K562 (cell line): ENCODE data around the gene CRB2. TPM values are rescaled to one million over a fixed set of nuclear protein-coding genes. Genes with fewer than 3 reads are reported as not detected.

Experiments
- ATAC-seq: fragments of 200-7000 bp; cut with Tn5 transposase; 3 replicates; pipeline ENCODE4 v1.9.1; 2020; ENCODE audit warnings: moderate library complexity
- BruUV-seq: library from RNA; stranded (reverse); fragments of 400-500 nt; replicated peaks from 2 replicates; lab custom pipeline; 2021; lab: Mats Ljungman, UMichigan
- CTCF ChIA-PET: fragments of 300-600 bp; formaldehyde crosslinking; extraction: SDS; loops from one replicate; lab custom pipeline; 2021; ENCODE audit warnings: low intra/inter-chr PET ratio; lab: Yijun Ruan, JAX
- POLR2A ChIA-PET: fragments of 300-600, 350-650 bp; sonication (Branson Sonifier 250); formaldehyde crosslinking; extraction: SDS; loops from one replicate; lab custom pipeline; 2021; ENCODE audit warnings: antibody characterized with exemption, inconsistent platforms; lab: Yijun Ruan, JAX
- DNase-seq, 4 experiments: peaks; one replicate each; pipeline versions ENCODE4 v3.0.0 to v3.0.0-alpha.2; 2011 to 2018; ENCODE audit warnings: low spot score in 3 of 4, mixed read lengths in 3 of 4; ENCODE audit errors: extremely low read depth in 1 of 4
- FAIRE-seq: peaks from 2 replicates; lab custom pipeline; 2011; peaks lifted over from hg19 to GRCh38; lab: Jason Lieb, UNC
- H2AFZ ChIP-seq: 2 replicates; pipeline ENCODE4 v1.6.0; 2011; ENCODE audit warnings: low read depth, low read length, control low read depth, inconsistent platforms
- H3K27ac ChIP-seq: fragments of 200-600 bp; 3 replicates; pipeline ENCODE4 v1.8.0; 2011; ENCODE audit warnings: low read depth, mild to moderate bottlenecking, control low read depth, inconsistent platforms, low read length, moderate library complexity, mixed read lengths; ENCODE audit errors: extremely low read depth
- H3K27me3 ChIP-seq, 2 experiments: fragments of 300-600 bp in 1 of 2; 2 replicates in 1 of 2; 3 replicates in 1 of 2; pipeline versions ENCODE4 v1.6.0 to v1.8.0; 2011; ENCODE audit warnings: inconsistent platforms in 2 of 2, low read length in 2 of 2, mild to moderate bottlenecking in 1 of 2, mixed read lengths in 1 of 2, moderate library complexity in 1 of 2; ENCODE audit not compliant: control insufficient read depth in 2 of 2, insufficient read depth in 2 of 2
- H3K36me3 ChIP-seq: fragments of 300-600 bp; 3 replicates; pipeline ENCODE4 v1.8.0; 2011; ENCODE audit warnings: mild to moderate bottlenecking, low read length, inconsistent platforms; ENCODE audit not compliant: control insufficient read depth, insufficient read depth
- H3K4me1 ChIP-seq, 2 experiments: fragments of 200-600 bp in 1 of 2; replicated peaks in 1 of 2; 2 replicates in 1 of 2; 3 replicates in 1 of 2; pipeline versions ENCODE4 v1.5.1 to v1.8.0; 2011; ENCODE audit warnings: inconsistent platforms in 2 of 2, low read length in 2 of 2, mild to moderate bottlenecking in 1 of 2, mixed read lengths in 1 of 2, moderate library complexity in 1 of 2; ENCODE audit not compliant: control insufficient read depth in 2 of 2, insufficient read depth in 2 of 2
- H3K4me2 ChIP-seq: 2 replicates; pipeline ENCODE4 v1.6.1; 2011; ENCODE audit warnings: low read length, control low read depth, inconsistent platforms, mixed read lengths; ENCODE audit not compliant: insufficient read depth
- H3K4me3 ChIP-seq: fragments of 200-600 bp; sonication (generic), shearing (Covaris generic); 2 replicates; pipeline ENCODE4 v1.5.1; 2016; ENCODE audit warnings: control low read depth, inconsistent platforms
- H3K79me2 ChIP-seq: fragments of 200-600 bp; 3 replicates; pipeline ENCODE4 v1.8.0; 2011; ENCODE audit warnings: low read length, inconsistent platforms; ENCODE audit not compliant: control insufficient read depth, insufficient read depth
- H3K9ac ChIP-seq, 2 experiments: 2 replicates each; pipeline versions ENCODE4 v1.6.0 to v1.6.1; 2011; ENCODE audit warnings: low read depth in 2 of 2, low read length in 2 of 2, control low read depth in 1 of 2, inconsistent platforms in 1 of 2, mild to moderate bottlenecking in 1 of 2, mixed read lengths in 1 of 2; ENCODE audit not compliant: insufficient read depth in 1 of 2
- H3K9me1 ChIP-seq: one replicate; pipeline ENCODE4 v1.6.0; 2011; ENCODE audit warnings: inconsistent platforms, mild to moderate bottlenecking, low read length, moderate library complexity; ENCODE audit not compliant: control insufficient read depth, insufficient read depth
- H3K9me3 ChIP-seq: replicated peaks from 2 replicates; pipeline ENCODE4 v1.5.1; 2011; ENCODE audit warnings: low read depth, low read length, inconsistent platforms; ENCODE audit not compliant: control insufficient read depth, insufficient read depth
- H4K20me1 ChIP-seq: replicated peaks from 2 replicates; pipeline ENCODE4 v1.6.1; 2011; ENCODE audit warnings: low read length, inconsistent platforms, mixed read lengths; ENCODE audit not compliant: control insufficient read depth, insufficient read depth
- BCL6 ChIP-seq: fragments of 250-450 bp; sonication (Bioruptor Pico); IDR thresholded peaks from 2 replicates; pipeline ENCODE4 v1.4.0; 2020
- BRF1 ChIP-seq: IDR thresholded peaks from 3 replicates; pipeline ENCODE4 v1.6.1; 2011; ENCODE audit warnings: borderline replicate concordance, mild to moderate bottlenecking; ENCODE audit not compliant: insufficient read length; ENCODE audit errors: extremely low read depth
- EP300 ChIP-seq: IDR thresholded peaks from 2 replicates; pipeline ENCODE4 v1.6.1; 2012; ENCODE audit warnings: low read length, improper control_type of control experiment
- FOXK1 ChIP-seq: sonication (generic); formaldehyde crosslinking; IDR thresholded peaks from 2 replicates; pipeline ENCODE4 v1.8.0; 2022; ENCODE audit warnings: missing genetic modification reagents, mild to moderate bottlenecking, borderline replicate concordance
- GTF2A2 ChIP-seq: IDR thresholded peaks from 2 replicates; pipeline ENCODE4 v1.6.1; 2016; ENCODE audit warnings: mild to moderate bottlenecking, missing genetic modification characterization, missing compliant biosample characterization
- HDAC6 ChIP-seq: IDR thresholded peaks from 2 replicates; pipeline ENCODE4 v1.6.1; 2012; ENCODE audit warnings: low read depth, mild to moderate bottlenecking, control low read depth, inconsistent platforms, low read length, moderate library complexity
- KAT2B ChIP-seq: IDR thresholded peaks from one replicate; pipeline ENCODE4 v1.6.1; 2012; ENCODE audit warnings: low read depth, mild to moderate bottlenecking, control low read depth, inconsistent platforms, low read length, moderate library complexity
- KLF13 ChIP-seq: fragments of 450-650 bp; IDR thresholded peaks from 2 replicates; pipeline ENCODE4 v1.6.1; 2016; ENCODE audit warnings: missing genetic modification characterization, low read depth, mild to moderate bottlenecking, missing compliant biosample characterization, moderate library complexity, borderline replicate concordance
- KLF16 ChIP-seq: IDR thresholded peaks from 2 replicates; pipeline ENCODE4 v1.6.1; 2016; ENCODE audit warnings: antibody characterized with exemption
- MAFF ChIP-seq: IDR thresholded peaks from 2 replicates; pipeline ENCODE4 v1.6.1; 2012; ENCODE audit warnings: low read length, improper control_type of control experiment
- NCOA6 ChIP-seq: fragments of 450-650 bp; IDR thresholded peaks from 2 replicates; pipeline ENCODE4 v1.6.1; 2017; ENCODE audit warnings: mild to moderate bottlenecking
- SAFB ChIP-seq: fragments of 200-400 bp; formaldehyde crosslinking; IDR thresholded peaks from 2 replicates; pipeline ENCODE4 v1.6.1; 2017; ENCODE audit warnings: low read depth, low read length, borderline replicate concordance
- TAF1 ChIP-seq: IDR thresholded peaks from 2 replicates; pipeline ENCODE4 v1.6.1; 2011; ENCODE audit warnings: mild to moderate bottlenecking, low read length, moderate library complexity; ENCODE audit not compliant: insufficient read depth, control insufficient read depth, severe bottlenecking; ENCODE audit errors: extremely low read depth
- TAF7 ChIP-seq: fragments of 450-650 bp; IDR thresholded peaks from 2 replicates; pipeline ENCODE4 v1.6.1; 2016; ENCODE audit warnings: missing genetic modification characterization, missing compliant biosample characterization
- THRAP3 ChIP-seq: fragments of 450-650 bp; IDR thresholded peaks from 2 replicates; pipeline ENCODE4 v1.6.1; 2016; ENCODE audit warnings: mild to moderate bottlenecking, inconsistent platforms, borderline replicate concordance
- TOE1 ChIP-seq, 2 experiments: fragments of 450-650 bp in 1 of 2; sonication (generic) in 1 of 2; formaldehyde crosslinking in 1 of 2; IDR thresholded peaks; 2 replicates each; pipeline versions ENCODE4 v1.7.1 to v1.8.0; 2016 to 2022; ENCODE audit warnings: borderline replicate concordance in 2 of 2, mild to moderate bottlenecking in 2 of 2, antibody characterized with exemption in 1 of 2, inconsistent platforms in 1 of 2, low read depth in 1 of 2, missing genetic modification reagents in 1 of 2, moderate library complexity in 1 of 2
- TRIM24 ChIP-seq, 2 experiments: fragments of 450-650 bp; IDR thresholded peaks; 2 replicates each; pipeline ENCODE4 v1.6.1; 2016
- WGBS: fragments of 100-300 bp; shearing (Covaris generic); methylation state at CpG from one replicate; pipeline ENCODE4 v1.1.6; 2016; ENCODE audit warnings: low coverage, mixed read lengths; ENCODE audit not compliant: insufficient coverage; ENCODE audit errors: missing lambda C conversion rate; 5-methylcytosine and 5-hydroxymethylcytosine counted together
- in situ Hi-C: fragments of 300-500 bp; cut with MboI; formaldehyde crosslinking; loops from 4 replicates; pipeline ENCODE4 v1.15.0; 2018; ENCODE audit warnings: inconsistent platforms, mixed read lengths
- intact Hi-C: fragments of 100-400 bp; cut with micrococcal nuclease; formaldehyde crosslinking; loops from 2 replicates; pipeline ENCODE4 v1.14.2; 2022
- polyA plus RNA-seq, 8 experiments: library from polyadenylated mRNA; depleted of rRNA in 4 of 8; stranded (reverse) in 5 of 8; unstranded in 3 of 8; fragments of >200 nt; fragmentation: Nextera tagmentation in 2 of 8; fragmentation: Illumina TruSeq in 1 of 8; extraction: Ambion mirVana in 2 of 8; extraction: Trizol in 1 of 8; gene quantifications; 2 replicates each; pipeline versions ENCODE4 v1.2.1 to v1.2.3, GENCODE V29; 2011 to 2014; ENCODE audit warnings: inconsistent platforms in 1 of 8, missing spikeins in 1 of 8
- total RNA-seq, 7 experiments: library from RNA; depleted of rRNA in 6 of 7; stranded (reverse); fragments of >200 nt in 6 of 7; fragmentation: Illumina TruSeq in 2 of 7; extraction: Trizol in 2 of 7; gene quantifications; 2 replicates each; pipeline versions ENCODE4 v1.2.1 to v1.2.3, GENCODE V29; 2011 to 2021; ENCODE audit warnings: low replicate concordance in 1 of 7
- TF ChIP-seq, protein P1 (sequence below): fragments of 250-450 bp; sonication (Bioruptor Pico); IDR thresholded peaks from 2 replicates; pipeline ENCODE4 v1.4.0; 2020; ENCODE audit warnings: mild to moderate bottlenecking, moderate library complexity
- TF ChIP-seq, protein P2 (sequence below): IDR thresholded peaks from 2 replicates; pipeline ENCODE4 v1.6.1; 2011; ENCODE audit warnings: borderline replicate concordance, low read depth, mild to moderate bottlenecking, moderate library complexity, low read length; ENCODE audit not compliant: insufficient read depth, poor library complexity, severe bottlenecking

Gene CRB2
- total and polyA plus RNA-seq, 9 of the 15 experiments (the other 6 are each of a cell fraction or from before 2014, with no cell fraction given) = 0.13 to 1.2 (median 0.25) TPM; not detected in 2

DNA sequence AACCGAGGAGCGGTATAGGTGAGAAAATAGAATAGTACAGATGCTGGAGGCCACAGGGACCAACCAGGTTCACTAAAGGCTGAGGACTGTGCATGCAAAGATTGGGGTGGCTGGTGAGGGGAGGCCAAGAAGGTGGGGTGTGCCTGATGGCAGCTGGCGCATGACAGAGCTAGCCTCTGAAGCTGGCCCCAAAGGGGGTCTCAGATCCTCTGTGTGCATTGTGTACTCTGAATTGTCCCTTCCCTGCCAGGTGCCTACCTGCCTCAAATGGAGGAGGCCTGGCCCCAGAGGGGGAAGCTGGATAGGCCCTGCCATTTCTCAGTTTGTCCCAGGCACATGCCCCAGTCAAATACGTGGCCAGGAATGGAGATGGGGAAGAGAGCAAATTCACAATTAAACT lies 63.1 kb downstream of the CRB2 start:
- no peaks in the 10 kb centered on the region for H3K79me2 ChIP-seq
- no peak overlapping the region for H3K4me3 ChIP-seq
- ChIA-PET CTCF (no interaction called here), POLR2A (interaction anchor here (1.1 kb wide), 1 partner anchor 12 kb away, joined by 3 read pairs; no protein-coding TSS in a partner anchor)
- BruUV-seq = no TSS peak
- no peaks in the 10 kb centered on the region for H3K36me3 ChIP-seq
- H3K4me2 ChIP-seq = no peak overlapping the region
- DNase-seq (no peak), ATAC-seq (no peak), FAIRE-seq (no peak)
- H3K9ac ChIP-seq = no peak overlapping the region
- in situ Hi-C loops (no loop called here), intact Hi-C loops (no loop called here)
- H3K9me1 ChIP-seq = no peaks in the 10 kb centered on the region
- no peaks in the 10 kb centered on the region for H3K4me1 ChIP-seq
- H2AFZ ChIP-seq = no peak overlapping the region
- no peak overlapping the region for H3K27ac ChIP-seq
- no peaks in the 10 kb centered on the region for H3K9me3 ChIP-seq
- TF ChIP-seq, protein P1, sequence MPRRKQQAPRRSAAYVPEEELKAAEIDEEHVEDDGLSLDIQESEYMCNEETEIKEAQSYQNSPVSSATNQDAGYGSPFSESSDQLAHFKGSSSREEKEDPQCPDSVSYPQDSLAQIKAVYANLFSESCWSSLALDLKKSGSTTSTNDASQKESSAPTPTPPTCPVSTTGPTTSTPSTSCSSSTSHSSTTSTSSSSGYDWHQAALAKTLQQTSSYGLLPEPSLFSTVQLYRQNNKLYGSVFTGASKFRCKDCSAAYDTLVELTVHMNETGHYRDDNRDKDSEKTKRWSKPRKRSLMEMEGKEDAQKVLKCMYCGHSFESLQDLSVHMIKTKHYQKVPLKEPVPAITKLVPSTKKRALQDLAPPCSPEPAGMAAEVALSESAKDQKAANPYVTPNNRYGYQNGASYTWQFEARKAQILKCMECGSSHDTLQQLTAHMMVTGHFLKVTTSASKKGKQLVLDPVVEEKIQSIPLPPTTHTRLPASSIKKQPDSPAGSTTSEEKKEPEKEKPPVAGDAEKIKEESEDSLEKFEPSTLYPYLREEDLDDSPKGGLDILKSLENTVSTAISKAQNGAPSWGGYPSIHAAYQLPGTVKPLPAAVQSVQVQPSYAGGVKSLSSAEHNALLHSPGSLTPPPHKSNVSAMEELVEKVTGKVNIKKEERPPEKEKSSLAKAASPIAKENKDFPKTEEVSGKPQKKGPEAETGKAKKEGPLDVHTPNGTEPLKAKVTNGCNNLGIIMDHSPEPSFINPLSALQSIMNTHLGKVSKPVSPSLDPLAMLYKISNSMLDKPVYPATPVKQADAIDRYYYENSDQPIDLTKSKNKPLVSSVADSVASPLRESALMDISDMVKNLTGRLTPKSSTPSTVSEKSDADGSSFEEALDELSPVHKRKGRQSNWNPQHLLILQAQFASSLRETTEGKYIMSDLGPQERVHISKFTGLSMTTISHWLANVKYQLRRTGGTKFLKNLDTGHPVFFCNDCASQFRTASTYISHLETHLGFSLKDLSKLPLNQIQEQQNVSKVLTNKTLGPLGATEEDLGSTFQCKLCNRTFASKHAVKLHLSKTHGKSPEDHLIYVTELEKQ = no peak
- TF ChIP-seq NCOA6 (no peak), FOXK1 (no peak), KLF16 (no peak), TOE1 (IDR thresholded peaks at IDR 0.05; ENCODE audit: borderline replicate concordance) (no peak), TOE1 (CRISPR knock-in tag; IDR thresholded peaks at IDR 0.05; ENCODE audit: borderline replicate concordance, low read depth) (no peak), EP300 (no peak), KLF13 (tag) (no peak), TAF7 (no peak), BRF1 (no peak), MAFF (no peak), SAFB (no peak), TAF1 (no peak), BCL6 (CRISPR knock-in tag) (no peak), GTF2A2 (tag) (no peak), THRAP3 (no peak), KAT2B (no peak), HDAC6 (no peak), TRIM24 (IDR thresholded peaks at IDR 0.05) (no peak)
- TF ChIP-seq, protein P2, sequence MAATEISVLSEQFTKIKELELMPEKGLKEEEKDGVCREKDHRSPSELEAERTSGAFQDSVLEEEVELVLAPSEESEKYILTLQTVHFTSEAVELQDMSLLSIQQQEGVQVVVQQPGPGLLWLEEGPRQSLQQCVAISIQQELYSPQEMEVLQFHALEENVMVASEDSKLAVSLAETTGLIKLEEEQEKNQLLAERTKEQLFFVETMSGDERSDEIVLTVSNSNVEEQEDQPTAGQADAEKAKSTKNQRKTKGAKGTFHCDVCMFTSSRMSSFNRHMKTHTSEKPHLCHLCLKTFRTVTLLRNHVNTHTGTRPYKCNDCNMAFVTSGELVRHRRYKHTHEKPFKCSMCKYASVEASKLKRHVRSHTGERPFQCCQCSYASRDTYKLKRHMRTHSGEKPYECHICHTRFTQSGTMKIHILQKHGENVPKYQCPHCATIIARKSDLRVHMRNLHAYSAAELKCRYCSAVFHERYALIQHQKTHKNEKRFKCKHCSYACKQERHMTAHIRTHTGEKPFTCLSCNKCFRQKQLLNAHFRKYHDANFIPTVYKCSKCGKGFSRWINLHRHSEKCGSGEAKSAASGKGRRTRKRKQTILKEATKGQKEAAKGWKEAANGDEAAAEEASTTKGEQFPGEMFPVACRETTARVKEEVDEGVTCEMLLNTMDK = no peak
- no peaks in the 10 kb centered on the region; the same call in none of the 2 replicates for H4K20me1 ChIP-seq
- no peaks in the 10 kb centered on the region for H3K27me3 ChIP-seq
- WGBS = 44% methylated on average over 4 of the region's 4 CpGs
